Femur (tissue), 1 donor: Measurements from ENCODE around the gene HSF4.
A peak's percentile ranks its signal among the peaks of the same experiment; 100 is the strongest.
"Not testable (repeated sequence)": the region's sequence is repeated elsewhere in the genome, so short reads cannot be mapped to it uniquely, and the experiment has no call there.

Experiments used
- DNase-seq: peaks from one replicate; pipeline ENCODE4 v3.0.0-alpha.2; 2017

Gene HSF4, protein sequence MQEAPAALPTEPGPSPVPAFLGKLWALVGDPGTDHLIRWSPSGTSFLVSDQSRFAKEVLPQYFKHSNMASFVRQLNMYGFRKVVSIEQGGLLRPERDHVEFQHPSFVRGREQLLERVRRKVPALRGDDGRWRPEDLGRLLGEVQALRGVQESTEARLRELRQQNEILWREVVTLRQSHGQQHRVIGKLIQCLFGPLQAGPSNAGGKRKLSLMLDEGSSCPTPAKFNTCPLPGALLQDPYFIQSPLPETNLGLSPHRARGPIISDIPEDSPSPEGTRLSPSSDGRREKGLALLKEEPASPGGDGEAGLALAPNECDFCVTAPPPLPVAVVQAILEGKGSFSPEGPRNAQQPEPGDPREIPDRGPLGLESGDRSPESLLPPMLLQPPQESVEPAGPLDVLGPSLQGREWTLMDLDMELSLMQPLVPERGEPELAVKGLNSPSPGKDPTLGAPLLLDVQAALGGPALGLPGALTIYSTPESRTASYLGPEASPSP

GRCh38 chr16:67164599-67165061, at the start of gene HSF4:
Gene HSF4 (plus strand): TSS chr16:67164745. CDS start chr16:67164812, 67 bp downstream.
- peak; percentile 29 for DNase-seq

DNA sequence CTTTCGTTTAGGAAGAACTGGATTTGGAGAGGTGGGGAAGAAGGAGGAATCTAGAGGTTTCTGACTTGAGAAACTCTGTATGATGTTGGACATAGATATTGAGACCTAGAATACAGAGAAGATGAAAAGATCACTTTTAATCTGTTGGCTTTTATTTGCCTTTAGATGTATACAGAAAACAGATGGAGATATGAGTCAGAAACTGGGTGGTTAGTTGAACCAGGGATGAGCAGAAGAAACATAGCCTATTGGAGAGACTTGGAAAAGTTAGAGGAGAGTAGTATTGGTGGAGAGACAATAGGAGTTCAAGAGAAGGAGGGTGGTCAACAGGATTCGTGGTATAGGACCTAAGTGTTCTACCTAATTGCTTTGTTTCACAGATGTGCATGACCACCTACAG, 49.8 kb upstream of the HSF4 start:
- DNase-seq: no peak

- DNase-seq: no peak
These were observed 48.9 kb upstream of the HSF4 start for GRCh38 chr16:67115639-67116038.

DNA sequence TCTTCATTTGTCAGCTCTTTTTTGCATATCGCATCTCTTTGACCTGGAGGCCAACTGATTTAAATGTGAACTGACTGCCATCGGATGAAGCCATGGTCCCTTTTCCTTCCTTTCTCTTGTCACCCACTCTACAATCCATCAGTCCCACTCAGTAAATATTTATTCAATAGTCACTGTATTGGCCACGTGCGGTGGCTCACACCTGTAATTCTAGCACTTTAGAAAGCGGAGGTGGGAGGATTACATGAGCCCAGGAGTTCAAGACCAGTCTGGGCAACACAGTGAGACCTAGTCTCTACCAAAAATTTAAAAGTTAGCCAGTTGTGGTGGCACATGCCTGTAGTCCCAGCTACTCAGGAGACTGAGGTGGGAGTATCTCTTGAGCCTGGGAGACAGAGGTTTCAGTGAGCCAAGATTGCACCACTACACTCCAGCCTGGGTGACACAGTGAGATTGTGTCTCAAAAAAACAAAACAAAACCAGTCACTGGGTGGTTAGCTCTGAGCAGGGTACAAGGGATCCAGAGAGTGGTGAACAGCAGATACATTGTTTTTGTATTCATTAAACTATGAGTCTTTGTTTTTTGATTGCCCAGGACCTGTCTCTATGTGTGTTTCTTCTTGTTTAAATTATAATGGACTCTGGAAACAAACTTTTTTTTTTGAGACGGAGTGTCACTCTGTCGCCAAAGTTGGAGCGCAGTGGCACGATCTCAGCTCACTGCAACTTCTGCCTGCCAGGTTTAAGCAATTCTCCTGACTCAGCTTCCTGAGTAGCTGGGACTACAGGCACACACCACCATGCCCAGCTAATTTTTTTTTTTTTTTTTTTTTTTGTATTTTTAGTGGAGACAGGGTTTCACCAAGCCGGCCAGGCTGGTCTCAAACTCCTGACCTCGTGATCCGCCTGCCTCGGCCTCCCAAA, 47.9 kb upstream of the HSF4 start:
- DNase-seq: no peak

GRCh38 chr16:67117716-67118115, 46.8 kb upstream of the HSF4 start:
- no peak for DNase-seq

- DNase-seq: no peak
These were observed 44.5 kb upstream of the HSF4 start for GRCh38 chr16:67120025-67120424.

DNA sequence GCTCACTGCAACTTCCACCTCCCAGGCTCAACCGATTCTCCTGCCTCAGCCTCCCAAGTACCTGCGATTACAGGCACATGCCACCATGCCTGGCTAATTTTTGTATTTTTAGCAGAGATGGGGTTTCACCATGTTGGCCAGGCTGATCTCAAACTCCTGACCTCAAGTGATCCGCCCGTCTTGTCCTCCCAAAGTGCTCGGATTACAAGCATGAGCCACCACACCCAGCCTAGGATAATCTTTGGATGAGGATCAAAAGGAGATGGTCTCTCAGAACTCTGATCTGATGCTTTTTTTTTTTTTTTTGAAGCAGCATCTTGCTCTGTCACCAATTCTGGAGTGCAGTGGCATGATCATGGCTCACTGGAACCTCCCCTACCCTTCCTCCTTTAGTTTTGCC, 41.7 kb upstream of the HSF4 start:
- DNase-seq: not testable (repeated sequence)

- no peak for DNase-seq
These were observed 36.1 kb upstream of the HSF4 start for GRCh38 chr16:67128417-67128816.

DNA sequence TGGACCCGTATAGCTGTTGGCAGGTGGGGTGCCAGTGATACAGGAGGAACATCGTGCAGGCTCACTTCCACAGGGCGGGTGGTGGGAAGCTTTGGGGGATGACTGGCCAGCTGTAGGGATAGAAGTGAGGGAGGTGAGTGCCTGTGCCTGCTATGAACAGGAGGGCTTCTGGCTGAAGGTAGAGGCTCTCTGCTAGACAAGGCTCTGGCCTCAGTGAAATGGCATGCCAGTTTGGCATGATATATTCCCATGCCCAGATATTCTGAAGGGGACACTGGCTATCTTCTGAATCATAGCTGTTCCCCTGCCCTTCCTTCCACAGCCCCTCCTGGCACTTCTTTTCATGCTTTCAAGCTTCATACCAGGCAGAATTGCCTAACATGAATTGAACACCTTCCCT, 35.7 kb upstream of the HSF4 start:
- DNase-seq: no peak

GRCh38 chr16:67129422-67129821, 35.1 kb upstream of the HSF4 start:
- DNase-seq: no peak

GRCh38 chr16:67137605-67138004, 26.9 kb upstream of the HSF4 start:
- DNase-seq: no peak

- no peak for DNase-seq
These were observed 23.2 kb upstream of the HSF4 start for GRCh38 chr16:67141391-67141790.

DNA sequence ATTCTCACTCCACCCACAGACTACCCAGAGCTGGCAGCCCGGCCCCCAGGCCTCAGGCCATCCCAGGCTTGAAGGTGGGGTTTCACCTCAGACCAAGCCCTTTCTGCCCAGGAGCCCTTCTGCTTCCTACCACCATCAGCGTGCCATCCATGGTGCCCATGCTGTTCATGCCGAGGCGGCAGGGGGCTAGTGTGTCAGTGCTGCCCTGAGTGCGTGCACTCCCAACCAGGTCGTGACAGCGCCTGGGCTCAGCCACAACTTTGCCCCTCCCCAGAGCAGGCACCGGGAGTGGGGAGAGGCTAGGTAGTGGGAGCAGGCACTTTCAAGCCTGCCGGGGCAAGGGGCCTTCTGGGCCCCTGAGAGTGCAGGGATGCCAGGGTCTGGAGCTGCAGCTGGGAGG, 22.2 kb upstream of the HSF4 start:
- DNase-seq: no peak

DNA sequence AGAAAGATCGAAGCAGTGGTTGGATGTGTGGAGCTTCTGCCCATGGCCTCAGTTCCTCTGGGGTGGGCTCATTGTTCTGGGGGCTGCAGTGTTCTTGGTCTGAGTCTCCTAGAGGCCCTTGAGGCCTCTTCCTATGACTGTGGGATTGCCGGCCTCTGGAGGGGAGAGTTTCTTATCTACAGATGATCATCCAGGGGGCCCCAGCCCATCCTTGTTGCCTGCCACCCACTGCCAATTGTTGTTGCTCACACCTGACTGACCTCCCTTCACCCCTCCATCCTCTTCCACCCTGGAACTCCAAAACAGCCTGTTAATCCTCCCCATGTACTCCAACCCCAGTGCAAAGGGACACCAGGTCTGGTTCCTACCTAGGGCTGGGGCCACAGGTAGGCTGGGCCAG, 19.6 kb upstream of the HSF4 start:
- no peak for DNase-seq

DNA sequence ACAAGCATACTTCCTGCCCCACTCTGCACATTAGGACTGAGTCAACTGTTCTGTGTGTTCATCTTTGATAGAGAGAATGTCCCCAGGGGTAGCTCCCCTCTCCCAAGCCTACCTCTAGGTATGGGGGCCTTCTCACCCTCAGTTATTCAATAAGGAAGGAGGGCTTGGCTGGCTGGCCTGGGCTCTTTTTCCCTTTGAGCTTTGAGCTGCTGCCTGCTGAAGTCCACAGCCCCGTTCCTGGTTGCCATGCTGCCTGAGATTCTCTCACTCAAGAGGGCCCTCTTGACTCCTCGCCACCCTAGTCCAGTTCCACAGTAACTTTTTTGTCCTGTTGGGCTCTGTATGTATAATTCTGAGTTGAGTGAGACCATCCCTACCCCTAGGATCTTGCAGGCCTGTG, 18.8 kb upstream of the HSF4 start:
- no peak for DNase-seq

- DNase-seq: no peak
These were observed 17.8 kb upstream of the HSF4 start for GRCh38 chr16:67146523-67147357.

- no peak for DNase-seq
These were observed 17.0 kb upstream of the HSF4 start for GRCh38 chr16:67147437-67148140.

- DNase-seq: no peak
These were observed 16.3 kb upstream of the HSF4 start for GRCh38 chr16:67148221-67148620.

GRCh38 chr16:67148656-67149275, 15.8 kb upstream of the HSF4 start:
- no peak for DNase-seq

DNA sequence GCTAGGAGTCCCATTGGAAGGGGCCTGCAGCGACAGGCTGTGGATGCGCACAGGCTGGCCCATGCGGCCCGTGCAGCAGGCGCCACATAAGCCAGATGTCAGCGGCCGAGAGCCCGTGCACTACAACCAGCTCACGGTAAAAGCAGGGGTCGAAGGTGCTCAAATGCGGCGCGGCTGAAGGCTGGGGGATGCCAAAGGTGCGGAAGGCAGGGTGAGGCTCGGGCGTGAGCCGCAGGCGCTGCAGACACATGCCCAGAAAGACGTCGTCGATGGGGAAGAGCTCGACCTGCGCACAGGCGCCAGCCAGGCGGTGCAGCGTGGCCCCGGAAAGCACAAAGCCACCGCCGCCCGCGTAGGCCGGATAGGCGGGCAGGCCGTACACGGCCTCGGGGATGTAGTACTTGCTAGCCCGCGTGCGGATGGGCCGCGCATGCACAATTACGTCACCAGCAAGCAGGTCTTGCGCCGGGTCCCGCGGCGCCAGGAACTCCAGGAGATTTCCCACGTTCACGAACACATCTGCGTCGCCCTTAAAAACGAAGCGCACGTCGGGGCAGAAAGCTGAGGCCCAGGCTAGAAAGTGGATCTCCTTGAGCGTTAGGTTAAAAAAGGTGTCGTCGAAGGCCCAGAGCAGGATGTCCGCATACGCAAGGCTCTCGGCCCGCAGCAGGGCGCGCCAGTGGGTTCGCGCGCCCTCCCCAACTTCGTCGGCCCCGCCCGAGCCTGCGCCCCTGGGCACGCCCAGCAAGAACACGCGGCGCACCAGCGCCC, 15.1 kb upstream of the HSF4 start:
- DNase-seq: peak; percentile 36
